Prostate gland (tissue), 1 donor: ENCODE measurements around the gene ADM5.

ENCODE experiments used
- POLR2A ChIP-seq: fragments of 450-650 bp; IDR thresholded peaks from one replicate; pipeline ENCODE4 v1.6.1; 2016; ENCODE audit warnings: antibody characterized with exemption, mild to moderate bottlenecking
- POLR2AphosphoS5 ChIP-seq: sonication (generic); formaldehyde crosslinking; IDR thresholded peaks from one replicate; pipeline ENCODE4 v1.6.1; 2017; ENCODE audit warnings: antibody characterized with exemption

DNA sequence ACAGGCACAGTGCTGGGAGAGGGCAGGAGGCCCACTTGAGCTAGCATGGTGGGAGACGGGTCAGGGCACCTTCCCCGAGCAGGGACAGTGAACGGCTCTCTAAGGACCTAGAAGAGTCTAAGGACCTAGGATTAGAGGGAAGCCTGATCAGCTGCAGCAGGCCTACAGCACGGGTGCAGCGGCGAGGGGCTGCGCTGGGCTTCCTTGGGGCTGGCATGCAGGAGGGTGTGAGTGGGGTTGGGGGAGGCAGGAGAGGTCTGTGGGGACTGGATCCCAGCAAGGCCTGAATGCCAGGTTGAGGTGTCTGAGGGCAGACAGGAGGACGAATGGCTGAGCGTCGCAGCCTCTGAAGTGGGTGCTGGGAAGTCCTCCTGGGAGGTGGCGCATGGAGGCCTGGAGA is 43.8 kb upstream of the ADM5 start:
- TF ChIP-seq POLR2A, result no peak
- no peak for TF ChIP-seq POLR2AphosphoS5
